HG03460 (cell line): Measurements from ENCODE around the gene DYRK2.
A peak's percentile ranks its signal among the peaks of the same experiment; 100 is the strongest.

Experiments used
- ATAC-seq: cut with Tn5 transposase; IDR thresholded peaks from one replicate; pipeline ENCODE4 v1.9.1; 2021; ENCODE audit not compliant: unreplicated experiment

Gene DYRK2

DNA sequence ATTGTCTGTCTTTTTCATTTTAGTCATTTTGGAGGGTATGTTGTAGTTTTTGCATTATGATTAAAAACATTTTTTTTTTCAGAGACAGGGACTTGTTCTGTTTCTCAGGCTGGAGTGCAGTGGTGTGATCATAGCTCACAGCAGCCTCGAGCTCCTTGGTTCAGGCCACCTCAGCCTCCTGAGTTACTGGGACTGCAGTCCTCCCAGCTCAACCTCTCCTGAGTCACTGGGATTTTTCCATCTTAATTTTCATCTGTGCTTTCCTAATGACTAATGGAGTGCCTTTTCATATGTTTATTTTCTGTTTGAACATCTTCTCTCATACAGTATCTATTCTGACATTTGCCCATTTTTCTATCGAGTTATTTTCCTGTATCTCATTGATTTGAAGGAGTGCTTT is 52.6 kb downstream of the DYRK2 start:
- ATAC-seq = no peak

DNA sequence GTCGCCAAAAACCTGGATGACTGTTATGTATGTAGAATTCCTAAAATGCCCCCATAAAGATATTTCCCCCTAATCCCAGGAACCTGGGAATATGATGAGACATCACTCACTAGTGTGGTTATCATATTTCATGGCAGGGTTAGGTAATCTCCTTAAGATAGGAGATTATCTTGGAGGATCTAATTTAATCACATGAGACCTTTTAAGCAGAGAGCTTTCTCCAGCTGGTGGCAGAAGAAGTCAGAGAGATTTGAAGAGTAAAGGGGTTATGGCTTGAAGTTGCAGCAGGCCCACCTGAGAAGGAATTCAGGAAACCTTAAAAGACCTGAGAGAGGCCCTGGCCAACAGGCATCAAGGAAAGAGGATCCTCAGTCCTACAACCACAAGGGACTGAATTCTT is 53.6 kb downstream of the DYRK2 start:
- ATAC-seq = no peak

DNA sequence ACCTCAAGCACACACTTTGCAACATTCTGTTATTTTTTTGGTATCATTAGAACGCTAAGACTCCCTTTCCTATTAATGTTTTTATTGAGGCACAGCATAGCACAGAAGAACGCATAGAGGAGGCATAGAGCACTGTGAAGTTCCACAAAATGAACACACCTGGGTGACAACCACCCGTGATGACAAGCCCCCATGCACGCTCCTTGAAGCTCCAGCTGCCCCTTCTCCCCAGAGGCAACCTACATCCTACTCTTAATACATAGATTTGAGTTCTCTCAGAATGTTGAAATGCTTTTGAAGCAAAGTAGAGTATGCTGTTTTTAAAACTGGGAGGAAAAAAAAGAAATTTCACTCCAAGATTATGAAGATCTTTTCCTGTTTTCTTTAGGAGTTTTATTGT is 55.5 kb downstream of the DYRK2 start:
- no peak for ATAC-seq

DNA sequence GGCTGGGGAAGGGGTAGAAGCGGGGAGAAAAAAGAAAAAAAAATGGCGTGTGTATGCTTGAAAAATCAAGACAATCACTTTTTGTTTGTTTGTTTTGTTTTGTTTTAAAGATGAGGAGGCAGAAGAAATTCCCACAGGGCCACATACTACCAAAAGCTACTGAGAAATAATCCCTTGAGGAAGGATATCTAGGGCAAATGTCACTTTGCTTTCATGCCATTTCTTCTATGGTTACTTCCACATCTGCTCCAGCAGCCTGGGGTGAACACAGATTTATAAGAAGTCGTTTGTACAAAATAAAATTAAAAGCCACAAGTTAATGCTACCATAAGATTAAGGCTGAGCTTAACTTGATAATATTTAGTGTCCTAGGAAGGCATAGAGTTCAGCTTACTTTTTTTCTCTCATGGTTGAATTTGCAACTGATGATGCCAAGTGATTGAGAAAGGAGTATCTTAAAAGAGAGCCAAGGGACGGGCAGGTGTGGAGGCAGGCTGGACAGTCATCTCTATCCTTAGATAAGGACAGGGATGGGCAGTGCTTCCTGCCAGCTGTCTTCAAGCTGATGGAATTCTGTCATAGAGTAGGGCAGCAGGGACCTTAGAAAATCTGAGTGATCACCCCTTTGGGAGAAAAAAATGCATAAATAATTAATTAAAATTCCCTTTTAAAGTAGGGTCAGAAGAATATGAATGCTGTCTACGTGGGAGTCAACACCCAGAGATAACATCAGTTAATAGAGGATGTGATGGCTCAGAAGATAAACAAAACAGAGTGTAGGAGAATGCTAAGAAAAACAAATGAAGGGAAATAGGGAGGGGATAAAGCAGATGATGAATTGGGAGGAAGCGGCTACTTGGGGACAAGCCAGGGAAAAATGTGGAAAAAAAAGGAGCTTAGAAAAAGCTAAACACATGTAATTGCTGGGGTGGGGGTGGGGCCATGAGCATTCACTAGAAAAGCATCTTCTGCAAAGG is 57.1 kb downstream of the DYRK2 start:
- no peak for ATAC-seq

DNA sequence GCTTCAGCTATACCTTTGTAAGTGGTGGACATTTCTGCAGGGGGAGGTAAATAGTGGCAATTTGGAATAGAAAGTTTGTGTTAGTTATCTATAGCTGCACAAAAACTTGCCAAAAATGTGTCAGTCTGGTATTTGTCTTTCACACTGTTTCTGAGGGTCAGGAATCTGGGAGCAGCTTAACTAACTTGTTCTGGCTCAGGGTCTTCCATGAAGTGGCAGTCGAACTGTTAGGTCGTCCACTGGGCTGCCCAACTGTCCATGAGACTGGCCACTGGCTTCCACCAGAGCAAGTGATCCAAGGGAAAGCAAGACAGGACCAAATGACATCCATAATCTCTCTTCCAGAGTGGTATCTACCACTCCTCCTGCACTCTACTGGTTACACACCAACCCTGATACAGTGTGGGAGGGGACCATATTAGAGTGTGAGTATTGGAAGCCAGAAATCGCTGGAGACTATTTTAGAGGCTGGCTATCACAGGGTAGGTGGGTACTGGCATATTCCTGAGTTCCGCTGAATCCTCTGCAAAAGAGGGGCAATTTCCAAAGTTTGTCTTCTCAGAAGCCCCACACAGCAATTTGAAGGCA is 60.9 kb downstream of the DYRK2 start:
- no peak for ATAC-seq

DNA sequence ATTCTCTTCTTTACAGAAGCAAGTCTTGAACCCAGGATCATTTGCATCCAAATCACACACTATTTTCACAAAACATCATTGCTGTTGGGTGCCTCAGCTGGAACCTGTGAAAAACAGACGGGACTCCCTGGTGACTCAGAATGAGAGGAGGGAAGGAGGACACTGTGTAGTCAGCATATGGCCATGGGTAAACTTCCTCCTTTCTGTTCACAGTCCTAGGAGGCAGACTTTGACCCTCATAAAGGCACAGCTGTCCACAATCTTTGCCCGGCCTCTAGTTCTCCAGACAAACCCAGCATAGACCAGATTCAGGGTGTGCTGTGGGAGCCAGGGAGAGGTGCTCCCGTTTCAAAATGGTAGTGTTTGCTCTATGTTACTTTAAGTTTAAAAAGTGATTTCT is 62.0 kb downstream of the DYRK2 start:
- peak; percentile 95 for ATAC-seq

DNA sequence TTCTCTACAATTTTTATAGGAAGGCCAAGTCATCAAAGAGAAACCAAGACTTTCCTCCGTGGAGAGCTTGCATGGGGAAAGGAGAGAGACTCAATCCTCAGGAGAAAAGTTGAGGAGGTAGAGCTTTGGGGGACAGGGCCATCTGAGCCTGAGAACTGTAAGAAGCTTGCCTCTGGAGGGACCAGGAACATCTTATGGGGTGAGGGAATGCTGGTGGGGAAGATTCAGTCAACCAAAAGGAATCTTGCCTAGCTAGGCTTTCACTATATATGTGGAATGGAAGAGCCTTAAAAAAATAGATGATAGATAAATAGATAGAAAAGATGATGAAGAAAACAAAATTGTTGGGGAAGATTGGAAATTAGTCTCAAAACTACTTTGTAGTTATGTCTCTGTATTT is 63.5 kb downstream of the DYRK2 start:
- ATAC-seq = no peak

DNA sequence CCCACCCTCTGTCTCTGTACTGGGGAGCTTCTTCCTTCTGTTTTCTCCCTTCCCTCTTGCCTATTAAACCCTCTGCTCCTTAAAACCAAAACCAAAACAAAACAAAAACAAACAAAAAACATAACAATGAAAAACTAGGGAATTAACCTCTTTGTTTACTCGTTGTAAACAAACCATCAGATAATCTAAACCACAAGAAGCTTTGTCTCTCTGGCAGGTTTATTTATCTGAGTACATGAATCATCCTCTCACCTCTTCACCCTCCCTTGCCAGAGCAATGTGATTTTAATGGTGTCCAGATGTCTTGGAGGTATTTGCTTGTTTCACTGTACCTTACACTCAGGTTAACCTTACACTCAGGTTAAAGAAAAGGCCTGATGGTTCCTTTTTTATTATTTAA is 66.1 kb downstream of the DYRK2 start:
- ATAC-seq = no peak
